ENCODE data around the gene BAHCC1.

The BAHCC1 gene

GRCh38 chr17:81464586-81464985 is 69.3 kb downstream of the BAHCC1 start:
- DNase-seq = no peak

- no peak for DNase-seq
Measured at GRCh38 chr17:81465910-81466309, 70.7 kb downstream of the BAHCC1 start.

- DNase-seq = no peak
Measured at GRCh38 chr17:81466564-81467472, 71.6 kb downstream of the BAHCC1 start.

GRCh38 chr17:81468111-81468769 is 73.0 kb downstream of the BAHCC1 start:
- DNase-seq = no peak

GRCh38 chr17:81468770-81469121 is 73.5 kb downstream of the BAHCC1 start:
- DNase-seq = no peak

- no peak for DNase-seq
Measured at GRCh38 chr17:81469266-81469665, 74.0 kb downstream of the BAHCC1 start.

- DNase-seq = no peak
Measured at GRCh38 chr17:81470270-81470943, 75.2 kb downstream of the BAHCC1 start.

GRCh38 chr17:81470944-81471817 is 75.9 kb downstream of the BAHCC1 start:
- no peak for DNase-seq

GRCh38 chr17:81471818-81472456 is 76.7 kb downstream of the BAHCC1 start:
- DNase-seq = peak; percentile 94

GRCh38 chr17:81473019-81473418 is 77.8 kb downstream of the BAHCC1 start:
- DNase-seq = no peak

GRCh38 chr17:81474958-81475357 is 79.7 kb downstream of the BAHCC1 start:
- no peak for DNase-seq

- no peak for DNase-seq
Measured at GRCh38 chr17:81476097-81476496, 80.8 kb downstream of the BAHCC1 start.

- DNase-seq = no peak
Measured at GRCh38 chr17:81476635-81477034, 81.4 kb downstream of the BAHCC1 start.

- no peak for DNase-seq
Measured at GRCh38 chr17:81477173-81477572, 81.9 kb downstream of the BAHCC1 start.

GRCh38 chr17:81478119-81478518 is 82.9 kb downstream of the BAHCC1 start:
- DNase-seq = no peak

GRCh38 chr17:81479175-81480071 is 84.2 kb downstream of the BAHCC1 start:
- peak; percentile 26 for DNase-seq

GRCh38 chr17:81480140-81481072 is 85.1 kb downstream of the BAHCC1 start:
- no peak for DNase-seq

GRCh38 chr17:81481073-81481799 is 86.0 kb downstream of the BAHCC1 start:
- DNase-seq = peak; percentile 88

- DNase-seq = peak; percentile 67
Measured at GRCh38 chr17:81481815-81482505, 86.7 kb downstream of the BAHCC1 start.

Measured in NCI-H2171 (cell line).